ENCODE measurements around the gene RORC. TPM values are rescaled to one million over a fixed set of nuclear protein-coding genes. Genes with fewer than 3 reads are reported as not detected.
"Not testable (repeated sequence)": the region's sequence is repeated elsewhere in the genome, so short reads cannot be mapped to it uniquely, and the experiment has no call there.

The RORC gene
- total RNA-seq, 1 experiment from 2014 or later, result not detected

DNA sequence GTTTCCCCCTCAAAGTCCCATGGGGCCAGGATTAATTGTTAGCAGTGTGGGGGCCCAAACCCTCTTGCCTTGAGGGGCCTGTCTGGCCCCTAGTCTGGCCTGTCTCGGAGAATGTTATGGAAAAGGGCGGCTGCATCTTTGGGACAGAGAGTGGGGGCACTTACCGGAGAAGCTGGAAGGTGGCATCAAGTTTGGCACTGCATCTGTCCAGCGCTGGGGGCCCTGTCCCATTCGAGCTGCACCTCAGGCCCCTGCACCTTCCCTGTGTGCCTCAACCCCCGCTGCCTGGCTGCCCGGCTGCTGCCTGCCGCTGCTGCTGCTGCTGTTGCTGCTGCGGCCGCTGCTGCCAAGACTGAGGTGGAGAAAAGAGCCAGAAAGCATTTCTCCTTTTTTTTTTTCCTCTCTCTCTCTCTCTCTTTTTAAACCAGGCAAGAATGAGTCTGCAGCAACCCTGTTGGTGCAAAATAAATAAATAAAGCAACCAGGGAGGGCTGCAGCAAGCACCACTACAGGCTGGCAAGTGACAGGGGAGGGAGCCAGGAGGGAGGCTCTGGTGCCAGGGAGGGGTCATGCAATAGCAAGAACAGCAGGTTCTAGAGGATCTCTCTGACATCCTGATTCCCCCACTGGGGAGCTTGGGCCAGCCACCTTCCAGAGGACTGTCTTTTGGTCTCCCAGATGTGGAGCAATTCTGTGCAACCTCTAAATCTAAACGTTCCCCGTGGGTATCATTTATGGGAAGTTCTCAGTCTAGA lies 26.4 kb downstream of the RORC start, which contains the start of gene LINGO4:
TSS of gene LINGO4 (minus strand) at position 354 of the 755 bp plus-strand sequence. CDS start 2,715 bp downstream, outside the sequence.
- no peak for DNase-seq (ENCODE audit: low read depth)

- DNase-seq (ENCODE audit: low read depth), result no peak
Observed at GRCh38 chr1:151803915-151804314, 27.7 kb downstream of the RORC start.

DNA sequence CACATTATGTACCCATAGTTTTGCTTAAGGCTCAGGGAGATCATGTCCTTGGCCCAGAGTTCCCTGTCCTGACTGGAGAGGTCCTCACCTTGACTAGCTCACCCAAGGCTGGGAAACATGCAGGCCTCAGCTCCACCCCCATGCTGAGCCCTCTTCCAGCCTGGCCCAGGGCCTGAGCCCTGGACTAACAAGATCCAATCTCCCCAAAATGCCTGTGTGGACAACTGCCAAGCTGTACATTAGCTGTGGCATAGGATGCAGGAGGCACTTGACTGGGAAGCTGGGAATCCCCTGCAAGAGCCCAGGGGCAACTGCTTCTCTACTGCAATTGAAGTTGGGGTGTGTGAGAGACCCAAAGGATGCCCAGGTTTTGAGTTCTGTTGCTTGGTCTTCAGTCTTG lies 28.4 kb downstream of the RORC start:
- DNase-seq (ENCODE audit: low read depth), result no peak

GRCh38 chr1:151802372-151802771 lies 29.2 kb downstream of the RORC start:
- DNase-seq (ENCODE audit: low read depth), result no peak

GRCh38 chr1:151801846-151802245 lies 29.8 kb downstream of the RORC start:
- no peak for DNase-seq (ENCODE audit: low read depth)

- no peak for DNase-seq (ENCODE audit: low read depth)
Observed at GRCh38 chr1:151801310-151801820, 30.2 kb downstream of the RORC start.

GRCh38 chr1:151800830-151801229 lies 30.8 kb downstream of the RORC start:
- DNase-seq (ENCODE audit: low read depth), result no peak

DNA sequence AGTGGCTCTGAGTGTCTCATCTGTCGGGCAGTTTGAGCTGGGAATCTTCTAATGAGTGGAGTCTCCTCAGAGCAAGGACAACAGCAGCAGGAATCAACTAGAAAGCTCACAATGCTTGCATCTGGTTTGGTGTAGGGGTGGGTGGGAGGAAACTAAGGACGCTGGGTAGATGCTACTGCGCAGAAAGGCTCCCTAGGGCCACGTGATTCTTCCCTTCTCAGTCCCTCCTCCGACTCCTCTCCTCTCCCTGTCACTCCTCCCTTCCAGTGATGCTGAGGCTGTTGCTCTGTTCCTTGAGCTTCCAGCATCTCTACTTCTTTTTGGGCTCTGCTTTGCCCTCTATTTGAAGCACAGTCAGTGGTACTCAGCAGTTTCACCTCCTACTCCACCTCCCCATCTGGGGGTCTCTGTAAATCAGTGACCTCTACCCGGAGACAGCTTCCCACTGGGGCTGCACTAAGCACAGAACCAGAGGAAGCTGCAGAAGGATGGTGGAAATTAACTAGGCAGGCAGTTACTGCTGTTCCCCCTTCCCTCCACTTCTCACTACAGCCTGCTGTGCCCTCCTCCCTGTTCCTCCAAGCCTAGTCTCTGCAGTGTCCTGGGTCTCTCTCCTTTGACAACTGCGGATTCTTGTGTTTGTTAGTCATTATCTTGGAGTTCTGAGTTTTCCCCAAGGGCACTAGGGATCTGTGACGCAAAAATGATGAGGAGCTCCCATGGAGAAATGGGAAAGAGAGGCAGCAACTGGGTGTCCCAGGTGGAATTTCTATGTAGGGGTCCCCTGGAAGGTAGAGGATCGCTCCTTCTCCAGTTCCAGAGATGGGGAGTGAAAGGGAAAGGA lies 32.2 kb downstream of the RORC start:
- DNase-seq (ENCODE audit: low read depth), result peak; percentile 19

GRCh38 chr1:151798571-151798970 lies 33.0 kb downstream of the RORC start:
- no peak for DNase-seq (ENCODE audit: low read depth)

DNA sequence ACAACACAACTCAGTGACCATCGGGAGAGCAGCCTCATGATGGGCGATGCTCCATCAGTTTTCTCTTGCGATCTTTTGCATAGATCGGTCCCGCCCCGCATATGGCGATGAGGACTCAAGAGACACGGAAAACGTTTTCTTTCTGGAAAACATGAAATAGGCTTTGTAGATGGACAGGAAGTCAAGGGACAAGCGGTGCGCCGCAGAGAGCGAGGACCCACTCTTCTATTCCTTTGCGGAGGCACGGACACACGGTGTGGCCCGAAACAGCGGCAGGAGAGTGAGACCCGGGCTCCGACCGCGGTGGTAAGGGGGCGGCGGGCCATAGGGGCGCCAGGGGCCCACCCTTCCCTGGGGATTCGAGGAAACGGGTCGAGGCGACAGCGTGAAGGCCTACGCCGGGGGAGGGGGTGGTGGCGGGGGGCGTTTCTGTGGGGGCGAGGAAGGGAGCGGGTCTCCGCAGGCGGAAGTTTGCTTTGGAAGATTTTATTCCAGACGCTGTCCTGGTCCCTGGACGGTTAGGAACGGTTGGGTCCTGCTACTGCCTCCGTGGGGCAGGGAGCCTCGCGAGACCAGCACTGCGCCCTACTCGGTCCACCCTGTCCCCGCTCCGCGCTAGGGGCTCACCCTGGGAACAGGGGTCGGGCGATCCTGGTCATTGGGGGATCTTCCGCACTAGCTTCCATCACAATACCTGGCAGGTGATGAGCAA lies 40.5 kb downstream of the RORC start:
- peak; percentile 26 for DNase-seq (ENCODE audit: low read depth)

DNA sequence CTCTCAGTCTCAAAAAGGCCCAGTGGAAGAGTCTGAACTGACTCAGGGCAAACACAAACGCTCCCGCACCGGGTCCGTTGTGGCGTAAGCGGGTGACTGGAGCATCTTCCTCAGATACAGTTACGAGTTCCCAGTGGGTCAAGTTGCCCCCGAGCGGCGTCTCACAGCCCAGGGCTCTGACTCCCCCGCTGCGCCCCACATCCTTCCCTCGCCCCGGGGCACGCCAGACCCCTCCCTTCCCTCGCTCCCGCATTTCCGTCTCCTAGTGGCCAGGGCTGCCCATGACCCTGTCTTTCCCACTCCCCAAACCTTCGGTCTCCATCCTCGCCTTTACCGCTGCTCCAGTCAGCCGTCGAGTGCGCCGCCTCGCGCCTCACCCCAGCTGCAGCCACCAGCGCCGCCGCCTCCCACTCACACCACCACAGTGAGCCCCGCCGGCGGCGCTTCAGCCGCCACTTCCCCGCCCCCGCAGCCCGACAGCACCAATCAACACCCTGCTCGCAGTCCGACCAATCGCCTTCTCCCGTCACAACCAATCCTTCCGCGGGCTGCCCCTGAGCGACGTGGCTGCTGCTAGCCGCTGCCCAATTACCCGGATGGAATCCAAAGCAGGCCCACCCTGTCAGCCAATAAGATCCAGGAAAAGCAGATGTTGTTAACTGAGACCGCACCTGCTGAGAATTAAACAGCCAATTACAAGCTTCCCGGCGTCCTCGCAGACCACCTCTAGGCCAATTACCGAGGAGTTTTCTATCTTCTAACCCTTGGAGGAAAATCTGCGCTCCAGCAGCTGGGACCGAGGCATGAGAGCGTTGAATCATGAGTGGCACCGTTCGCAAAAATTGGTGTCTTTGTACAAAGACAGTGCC lies 41.3 kb downstream of the RORC start, which contains the start of gene TDRKH:
TSS of gene TDRKH (minus strand) at position 430 of the 869 bp plus-strand sequence. CDS start 7,478 bp downstream, outside the sequence.
- peak; percentile 99 for DNase-seq (ENCODE audit: low read depth)

GRCh38 chr1:151787689-151788088 lies 43.9 kb downstream of the RORC start:
- no peak for DNase-seq (ENCODE audit: low read depth)

- DNase-seq (ENCODE audit: low read depth), result no peak
Observed at GRCh38 chr1:151783796-151784195, 47.8 kb downstream of the RORC start.

- no peak for DNase-seq (ENCODE audit: low read depth)
Observed at GRCh38 chr1:151782741-151783140, 48.9 kb downstream of the RORC start.

- not testable (repeated sequence) for DNase-seq (ENCODE audit: low read depth)
Observed at GRCh38 chr1:151782026-151782425, 49.6 kb downstream of the RORC start.

GRCh38 chr1:151780736-151781135 lies 50.9 kb downstream of the RORC start:
- not testable (repeated sequence) for DNase-seq (ENCODE audit: low read depth)

DNA sequence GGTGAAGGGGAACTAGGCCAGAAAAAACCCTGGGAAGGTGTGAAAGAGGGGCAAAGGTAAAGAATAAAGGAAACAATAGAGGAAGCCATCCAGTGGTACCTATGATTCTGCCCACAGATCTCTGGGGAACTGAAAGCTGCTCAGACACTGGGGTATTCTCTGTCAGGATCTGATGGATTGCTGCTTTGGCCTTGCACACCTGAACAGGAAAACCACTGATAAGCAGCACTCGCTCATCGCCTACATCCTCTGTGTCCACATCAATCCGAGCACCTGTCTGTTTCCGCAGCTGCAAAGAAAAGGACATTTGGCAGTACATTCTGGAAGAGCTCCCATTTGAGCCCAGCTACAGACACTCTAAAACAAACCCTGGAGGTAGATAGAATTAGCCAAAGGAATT lies 51.8 kb downstream of the RORC start:
- DNase-seq (ENCODE audit: low read depth), result no peak

GRCh38 chr1:151777317-151777716 lies 54.3 kb downstream of the RORC start:
- DNase-seq (ENCODE audit: low read depth), result no peak

GRCh38 chr1:151776665-151777062 lies 54.9 kb downstream of the RORC start:
- no peak for DNase-seq (ENCODE audit: low read depth)

- DNase-seq (ENCODE audit: low read depth), result no peak
Observed at GRCh38 chr1:151775894-151776664, 55.5 kb downstream of the RORC start.
